Measurements from ENCODE around the gene TBX15.

Gene TBX15

GRCh38 chr1:118877668-118878396 lies 110.3 kb downstream of the TBX15 start:
- Histone ChIP-seq H4K20me1 (ENCODE audit: low read depth, low read length) (no peaks in the 10 kb centered on the region), H3K27ac (ENCODE audit: low read depth, low read length) (no peak overlapping the region), H3F3A (ENCODE audit: insufficient read depth) (no peaks in the 10 kb centered on the region)

GRCh38 chr1:118871582-118872171 lies 116.5 kb downstream of the TBX15 start:
- H3F3A ChIP-seq (ENCODE audit: insufficient read depth): no peaks in the 10 kb centered on the region
- H3K27me3 ChIP-seq (ENCODE audit: low read length): 0 out of 2 replicates have a peak, but pooled peaks cover 3% of the 10 kb centered on the region
- H3K9me3 ChIP-seq (ENCODE audit: insufficient read depth, low read length): no peaks in the 10 kb centered on the region
- no peak overlapping the region for H3K27ac ChIP-seq (ENCODE audit: low read depth, low read length)
- H3K9ac ChIP-seq (ENCODE audit: low read length): no peak overlapping the region
- TF ChIP-seq CTCF (IDR thresholded peaks at IDR 0.05; ENCODE audit: insufficient read depth, low read length, poor library complexity, severe bottlenecking) (no peak), EZH2phosphoT487 (conservative IDR thresholded peaks at IDR 0.05; ENCODE audit: low read length) (no peak)
- no peak overlapping the region for H3K4me2 ChIP-seq (ENCODE audit: low read depth, low read length, poor library complexity, severe bottlenecking)
- no peaks in the 10 kb centered on the region for H3K9me2 ChIP-seq (replicated peaks; ENCODE audit: insufficient read depth, low read length)
- H3K79me2 ChIP-seq (ENCODE audit: insufficient read depth, low read length): no peaks in the 10 kb centered on the region
- H4K20me1 ChIP-seq (ENCODE audit: low read depth, low read length): no peaks in the 10 kb centered on the region
- H2AFZ ChIP-seq (ENCODE audit: low read depth, low read length, severe bottlenecking): no peak overlapping the region
- no peaks in the 10 kb centered on the region for H3K36me3 ChIP-seq (ENCODE audit: low read length)
- no peak overlapping the region for H3K4me3 ChIP-seq (ENCODE audit: insufficient read depth, low read length, poor library complexity, severe bottlenecking)

More at GRCh38 chr1:118877668-118878396, 110.3 kb downstream of the TBX15 start:
- TF ChIP-seq EZH2phosphoT487 (conservative IDR thresholded peaks at IDR 0.05; ENCODE audit: low read length): no peak
- no peak for TF ChIP-seq CTCF (IDR thresholded peaks at IDR 0.05; ENCODE audit: insufficient read depth, low read length, poor library complexity, severe bottlenecking)
- Histone ChIP-seq H3K9me2 (replicated peaks; ENCODE audit: insufficient read depth, low read length) (no peaks in the 10 kb centered on the region), H3K4me2 (ENCODE audit: low read depth, low read length, poor library complexity, severe bottlenecking) (no peak overlapping the region), H3K9ac (ENCODE audit: low read length) (no peak overlapping the region), H3K79me2 (ENCODE audit: insufficient read depth, low read length) (no peaks in the 10 kb centered on the region), H3K27me3 (ENCODE audit: low read length) (0 out of 2 replicates have a peak, but pooled peaks cover 3% of the 10 kb centered on the region), H3K9me3 (ENCODE audit: insufficient read depth, low read length) (no peaks in the 10 kb centered on the region), H3K4me3 (ENCODE audit: insufficient read depth, low read length, poor library complexity, severe bottlenecking) (no peak overlapping the region), H3K36me3 (ENCODE audit: low read length) (no peaks in the 10 kb centered on the region), H2AFZ (ENCODE audit: low read depth, low read length, severe bottlenecking) (no peak overlapping the region)

GRCh38 chr1:118868387-118868786 lies 119.8 kb downstream of the TBX15 start:
- Histone ChIP-seq H3K4me2 (ENCODE audit: low read depth, low read length, poor library complexity, severe bottlenecking) (no peak overlapping the region), H3K9me2 (replicated peaks; ENCODE audit: insufficient read depth, low read length) (no peaks in the 10 kb centered on the region), H3F3A (ENCODE audit: insufficient read depth) (no peaks in the 10 kb centered on the region), H3K36me3 (ENCODE audit: low read length) (no peaks in the 10 kb centered on the region), H3K9ac (ENCODE audit: low read length) (no peak overlapping the region), H3K9me3 (ENCODE audit: insufficient read depth, low read length) (no peaks in the 10 kb centered on the region), H3K79me2 (ENCODE audit: insufficient read depth, low read length) (no peaks in the 10 kb centered on the region), H3K4me3 (ENCODE audit: insufficient read depth, low read length, poor library complexity, severe bottlenecking) (no peak overlapping the region), H2AFZ (ENCODE audit: low read depth, low read length, severe bottlenecking) (no peak overlapping the region), H4K20me1 (ENCODE audit: low read depth, low read length) (no peaks in the 10 kb centered on the region), H3K27me3 (ENCODE audit: low read length) (no peaks in the 10 kb centered on the region), H3K27ac (ENCODE audit: low read depth, low read length) (no peak overlapping the region)
- TF ChIP-seq EZH2phosphoT487 (conservative IDR thresholded peaks at IDR 0.05; ENCODE audit: low read length): no peak
- no peak for TF ChIP-seq CTCF (IDR thresholded peaks at IDR 0.05; ENCODE audit: insufficient read depth, low read length, poor library complexity, severe bottlenecking)

Measured in SU-DHL-6 (cell line).